Calu3 (cell line): Measurements from ENCODE around the gene TSPAN18. TPM values are rescaled to one million over a fixed set of nuclear protein-coding genes. Genes with fewer than 3 reads are reported as not detected.

Source experiments
- BruUV-seq: library from RNA; stranded (reverse); fragments of 400-500 nt; replicated peaks from 2 replicates; lab custom pipeline; 2021; lab: Mats Ljungman, UMichigan
- CTCF ChIA-PET: fragments of 300-600 bp; sonication (Branson Sonifier 250); formaldehyde crosslinking; loops from one replicate; lab custom pipeline; 2022; ENCODE audit warnings: antibody characterized with exemption; lab: Charles Lee
- DNase-seq: peaks from one replicate; pipeline ENCODE4 v3.0.0; 2022
- H3K27ac Mint-ChIP-seq: one replicate; pipeline ENCODE4 v1.8.0; 2022; ENCODE audit warnings: mixed read lengths; ENCODE audit not compliant: unreplicated experiment
- H3K27me3 Mint-ChIP-seq: one replicate; pipeline ENCODE4 v1.8.0; 2022; ENCODE audit warnings: mixed read lengths; ENCODE audit not compliant: unreplicated experiment
- H3K36me3 Mint-ChIP-seq: one replicate; pipeline ENCODE4 v1.8.0; 2022; ENCODE audit warnings: mild to moderate bottlenecking, moderate library complexity, mixed read lengths; ENCODE audit not compliant: insufficient read depth, unreplicated experiment
- H3K4me1 Mint-ChIP-seq: one replicate; pipeline ENCODE4 v1.8.0; 2022; ENCODE audit warnings: mild to moderate bottlenecking, low read depth, mixed read lengths; ENCODE audit not compliant: unreplicated experiment
- H3K4me3 Mint-ChIP-seq: one replicate; pipeline ENCODE4 v1.8.0; 2022; ENCODE audit warnings: mild to moderate bottlenecking, low read depth, moderate library complexity, mixed read lengths; ENCODE audit not compliant: unreplicated experiment
- H3K9me3 Mint-ChIP-seq: one replicate; pipeline ENCODE4 v1.8.0; 2022; ENCODE audit warnings: low read depth, mixed read lengths; ENCODE audit not compliant: unreplicated experiment
- CTCF ChIP-seq: fragments of 200-600 bp; IDR thresholded peaks from one replicate; pipeline ENCODE4 v1.8.0; 2022; ENCODE audit warnings: antibody characterized with exemption; ENCODE audit not compliant: unreplicated experiment
- intact Hi-C: fragments of 100-400 bp; cut with micrococcal nuclease; formaldehyde crosslinking; loops from one replicate; pipeline ENCODE4 v1.10.0; 2022; ENCODE audit not compliant: unreplicated experiment
- total RNA-seq: library from RNA; stranded (reverse); gene quantifications from 2 replicates; pipeline ENCODE4 v1.2.3, GENCODE V29; 2022

The TSPAN18 gene
- total RNA-seq, 1 experiment from 2014 or later: not detected

DNA sequence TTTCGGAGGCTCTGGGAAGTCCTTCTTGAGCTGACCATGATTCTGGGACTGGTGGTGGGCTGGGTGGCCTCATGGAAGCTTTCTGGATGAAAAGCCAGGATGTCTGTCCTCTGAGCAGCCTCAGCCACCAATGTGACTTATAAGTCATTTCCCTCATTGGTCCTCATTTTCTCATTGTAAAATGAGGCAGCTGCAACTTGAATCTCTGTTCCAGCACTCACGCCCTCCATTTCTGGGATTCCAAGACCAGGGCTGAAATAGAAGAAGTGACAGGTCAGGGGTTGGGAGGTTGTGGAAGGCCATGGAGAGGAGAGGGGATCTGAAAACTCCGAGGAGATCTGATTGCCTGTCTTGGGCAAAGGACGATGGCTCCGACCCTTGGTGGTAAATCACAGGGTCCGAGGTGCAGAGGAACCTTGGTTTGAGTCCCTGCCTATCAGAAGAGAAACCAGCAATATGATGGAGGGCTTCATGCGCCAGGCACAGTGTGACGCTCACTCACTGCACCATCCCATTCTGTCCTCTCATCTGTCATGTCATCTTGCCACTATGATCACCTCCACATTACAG is 38.3 kb downstream of the TSPAN18 start:
- BruUV-seq: no TSS peak
- CTCF ChIA-PET: no interaction called here
- no peak for DNase-seq
- Mint-ChIP-seq H3K4me3 (no peak overlapping the region), H3K27me3 (peaks cover 5% of the 10 kb centered on the region), H3K9me3 (peaks cover 2% of the 10 kb centered on the region), H3K4me1 (peaks cover 3% of the 10 kb centered on the region), H3K36me3 (no peaks in the 10 kb centered on the region), H3K27ac (no peak overlapping the region)
- no peak for TF ChIP-seq CTCF
- intact Hi-C loops: no loop called here

GRCh38 chr11:44765676-44766075 is 38.9 kb downstream of the TSPAN18 start:
- CTCF ChIA-PET: no interaction called here
- Mint-ChIP-seq H3K9me3 (peaks cover 2% of the 10 kb centered on the region), H3K4me3 (no peak overlapping the region), H3K4me1 (peaks cover 6% of the 10 kb centered on the region), H3K27ac (no peak overlapping the region), H3K36me3 (no peaks in the 10 kb centered on the region), H3K27me3 (no peaks in the 10 kb centered on the region)
- intact Hi-C loops: no loop called here
- no peak for TF ChIP-seq CTCF
- no TSS peak for BruUV-seq
- no peak for DNase-seq

DNA sequence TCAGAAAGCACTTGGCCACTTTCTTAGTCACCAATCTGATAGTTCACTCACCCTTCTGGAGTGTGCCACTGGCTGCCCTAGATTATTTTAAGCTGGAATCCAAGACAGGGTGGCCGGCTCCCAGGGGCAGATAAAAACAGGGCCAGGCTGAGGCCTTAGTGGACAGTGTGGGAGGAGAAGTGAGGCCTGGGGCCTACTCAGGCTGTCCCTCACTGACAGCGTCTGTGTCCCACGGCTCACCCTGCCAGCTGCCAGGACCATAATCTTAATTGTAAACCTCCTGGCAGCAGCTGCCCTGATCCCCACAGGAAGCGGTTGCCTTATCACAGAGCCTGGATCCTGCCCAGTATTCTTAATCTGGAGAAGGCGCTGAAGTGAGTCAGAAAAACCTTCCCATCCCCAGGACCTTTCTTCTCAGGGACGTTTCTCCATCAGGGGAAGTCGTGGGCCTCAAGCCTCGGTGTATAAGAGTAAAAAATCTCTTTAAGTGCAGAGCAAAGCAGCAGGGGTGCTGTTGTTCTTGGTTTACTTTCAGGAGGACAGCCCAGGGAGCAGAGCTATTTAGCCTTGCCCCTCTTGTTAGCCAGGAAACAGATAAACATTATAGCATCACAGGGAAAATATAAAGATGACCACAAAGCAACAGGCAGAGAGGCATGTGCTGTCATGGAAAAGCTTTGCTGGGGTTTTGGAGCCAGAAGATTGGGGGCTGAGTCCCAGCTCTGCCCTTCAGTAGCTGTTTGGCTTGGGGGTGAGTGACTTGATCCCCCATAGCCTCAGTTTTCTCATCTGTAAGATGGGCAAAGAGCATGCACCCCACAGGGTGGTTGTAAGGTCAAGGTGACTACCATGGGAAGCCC is 39.6 kb downstream of the TSPAN18 start:
- intact Hi-C loops: no loop called here
- CTCF ChIA-PET: interaction anchor here (1.4 kb wide), 1 partner anchor 9 kb away, joined by 5 read pairs; no protein-coding TSS in a partner anchor
- H3K4me3 Mint-ChIP-seq: no peak overlapping the region
- no peak for TF ChIP-seq CTCF
- DNase-seq: no peak
- no TSS peak for BruUV-seq
- H3K36me3 Mint-ChIP-seq: no peaks in the 10 kb centered on the region
- H3K9me3 Mint-ChIP-seq: peaks cover 2% of the 10 kb centered on the region
- peaks cover 6% of the 10 kb centered on the region for H3K4me1 Mint-ChIP-seq
- no peak overlapping the region for H3K27ac Mint-ChIP-seq
- H3K27me3 Mint-ChIP-seq: no peaks in the 10 kb centered on the region

DNA sequence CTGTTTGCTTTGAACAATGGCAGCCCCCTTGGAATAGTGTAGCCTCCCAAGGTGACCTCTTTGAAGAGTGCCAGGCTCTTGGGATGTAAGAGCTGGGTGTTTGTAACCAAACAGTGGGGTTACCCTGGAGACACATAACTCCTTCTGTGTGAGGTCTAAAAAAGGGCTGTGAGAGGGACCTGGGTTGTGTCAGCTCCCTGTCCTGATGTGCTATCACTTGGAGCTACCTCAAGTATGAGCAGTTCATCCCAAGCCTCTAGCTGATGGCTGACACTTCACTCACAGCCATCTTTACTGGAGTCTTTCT is 40.2 kb downstream of the TSPAN18 start:
- Mint-ChIP-seq H3K36me3 (no peaks in the 10 kb centered on the region), H3K27ac (no peak overlapping the region), H3K9me3 (peaks cover 2% of the 10 kb centered on the region), H3K27me3 (no peaks in the 10 kb centered on the region), H3K4me3 (no peak overlapping the region), H3K4me1 (peaks cover 6% of the 10 kb centered on the region)
- intact Hi-C loops: no loop called here
- CTCF ChIA-PET: interaction anchor here (1.4 kb wide), 1 partner anchor 9 kb away, joined by 5 read pairs; no protein-coding TSS in a partner anchor
- BruUV-seq: no TSS peak
- DNase-seq: no peak
- TF ChIP-seq CTCF: no peak
